Neuronal stem cell (in vitro differentiated cells): Measurements from ENCODE around the gene MMADHC.
"Not testable (repeated sequence)": the region's sequence is repeated elsewhere in the genome, so short reads cannot be mapped to it uniquely, and the experiment has no call there.

Experiments
- DNase-seq: peaks from one replicate; pipeline ENCODE4 v3.0.0-alpha.2; 2013; ENCODE audit warnings: low spot score
- H2AFZ ChIP-seq: one replicate; pipeline ENCODE4 v1.6.1; 2013; ENCODE audit warnings: mild to moderate bottlenecking, low read length, inconsistent platforms
- H2AK5ac ChIP-seq: 2 replicates; pipeline ENCODE4 v1.6.1; 2013; ENCODE audit warnings: low read depth, mild to moderate bottlenecking, inconsistent platforms, low read length, moderate library complexity, mixed read lengths
- H2BK120ac ChIP-seq: 2 replicates; pipeline ENCODE4 v1.6.1; 2013; ENCODE audit warnings: low read depth, mild to moderate bottlenecking, inconsistent platforms, low read length, moderate library complexity, mixed read lengths
- H2BK12ac ChIP-seq: one replicate; pipeline ENCODE4 v1.6.1; 2013; ENCODE audit warnings: low read length, inconsistent platforms
- H2BK15ac ChIP-seq: 2 replicates; pipeline ENCODE4 v1.6.1; 2013; ENCODE audit warnings: mild to moderate bottlenecking, low read length, inconsistent platforms, mixed read lengths
- H2BK5ac ChIP-seq: one replicate; pipeline ENCODE4 v1.6.1; 2013; ENCODE audit warnings: inconsistent platforms, mild to moderate bottlenecking, low read length, moderate library complexity
- H3K14ac ChIP-seq: one replicate; pipeline ENCODE4 v1.6.1; 2013; ENCODE audit warnings: low read length, inconsistent platforms
- H3K18ac ChIP-seq: 2 replicates; pipeline ENCODE4 v1.6.1; 2013; ENCODE audit warnings: low read length, inconsistent platforms
- H3K23ac ChIP-seq: 2 replicates; pipeline ENCODE4 v1.6.1; 2013; ENCODE audit warnings: low read depth, mild to moderate bottlenecking, mixed read lengths, low read length, inconsistent platforms; ENCODE audit not compliant: poor library complexity
- H3K27ac ChIP-seq: replicated peaks from 3 replicates; pipeline ENCODE4 v1.5.1; 2013; ENCODE audit warnings: low read length, inconsistent platforms
- H3K27me3 ChIP-seq, 3 experiments: 2 replicates each; pipeline ENCODE4 v1.6.1; 2013; ENCODE audit warnings: low read length in 3 of 3, mild to moderate bottlenecking in 2 of 3, inconsistent platforms in 1 of 3, low read depth in 1 of 3, mixed read lengths in 1 of 3, moderate library complexity in 1 of 3; ENCODE audit not compliant: control insufficient read depth in 3 of 3, insufficient read depth in 3 of 3
- H3K36me3 ChIP-seq, 2 donors: replicated peaks in 1 of 2; 2 replicates each; pipeline ENCODE4 v1.6.1; 2013; ENCODE audit warnings: low read length in 2 of 2; ENCODE audit not compliant: control insufficient read depth in 2 of 2, insufficient read depth in 2 of 2
- H3K4ac ChIP-seq: 2 replicates; pipeline ENCODE4 v1.6.1; 2013; ENCODE audit warnings: inconsistent platforms, mild to moderate bottlenecking, low read length, moderate library complexity
- H3K4me1 ChIP-seq, 2 donors: 1 replicate in 1 of 2; 2 replicates in 1 of 2; pipeline ENCODE4 v1.6.1; 2013; ENCODE audit warnings: low read length in 2 of 2, low read depth in 1 of 2; ENCODE audit not compliant: control insufficient read depth in 2 of 2, insufficient read depth in 1 of 2
- H3K4me2 ChIP-seq: one replicate; pipeline ENCODE4 v1.6.1; 2013; ENCODE audit warnings: mild to moderate bottlenecking, low read length, inconsistent platforms; ENCODE audit not compliant: insufficient read depth, poor library complexity, severe bottlenecking
- H3K4me3 ChIP-seq, 2 donors: 2 replicates each; pipeline ENCODE4 v1.5.1; 2013; ENCODE audit warnings: low read length in 2 of 2, mild to moderate bottlenecking in 2 of 2, inconsistent platforms in 1 of 2, moderate library complexity in 1 of 2
- H3K79me1 ChIP-seq: one replicate; pipeline ENCODE4 v1.6.1; 2013; ENCODE audit warnings: low read depth, mild to moderate bottlenecking, inconsistent platforms, low read length, moderate library complexity
- H3K9ac ChIP-seq: one replicate; pipeline ENCODE4 v1.6.1; 2013; ENCODE audit warnings: mild to moderate bottlenecking, low read depth, low read length, inconsistent platforms; ENCODE audit not compliant: poor library complexity
- H3K9me3 ChIP-seq, 2 donors: replicated peaks in 1 of 2; 2 replicates each; pipeline versions ENCODE3 to v1.6.1; 2013; ENCODE audit warnings: low read length in 2 of 2, mild to moderate bottlenecking in 2 of 2, inconsistent platforms in 1 of 2, low read depth in 1 of 2, mixed read lengths in 1 of 2, moderate library complexity in 1 of 2; ENCODE audit not compliant: control insufficient read depth in 2 of 2, insufficient read depth in 1 of 2
- H4K8ac ChIP-seq: one replicate; pipeline ENCODE4 v1.6.1; 2013; ENCODE audit warnings: low read depth, mild to moderate bottlenecking, inconsistent platforms, low read length, moderate library complexity
- H4K91ac ChIP-seq: one replicate; pipeline ENCODE4 v1.6.1; 2013; ENCODE audit warnings: low read length, low read depth, mild to moderate bottlenecking, inconsistent platforms; ENCODE audit not compliant: poor library complexity
- WGBS, 2 donors: extraction: QIAGEN DNeasy Blood & Tissue Kit; methylation state at CpG; one replicate each; pipeline ENCODE4 v1.1.7; 2013; ENCODE audit warnings: missing lambda C conversion rate in 2 of 2, mixed read lengths in 1 of 2; ENCODE audit not compliant: insufficient read length in 2 of 2, insufficient replicate concordance in 1 of 2; ENCODE audit errors: extremely low coverage in 2 of 2; 5-methylcytosine and 5-hydroxymethylcytosine counted together

MMADHC gene

GRCh38 chr2:149566652-149567051, 20.9 kb downstream of the MMADHC start:
- no peak overlapping the region for H2BK5ac ChIP-seq
- H2AK5ac ChIP-seq, result no peak overlapping the region
- no peak overlapping the region for H4K91ac ChIP-seq
- H3K9me3 ChIP-seq, result no peaks in the 10 kb centered on the region
- no peak overlapping the region for H3K27ac ChIP-seq
- no peak overlapping the region for H2BK12ac ChIP-seq
- H3K4ac ChIP-seq, result no peak overlapping the region
- H3K4me3 ChIP-seq, result no peak overlapping the region
- no peak overlapping the region for H2AFZ ChIP-seq
- H3K4me1 ChIP-seq, result no peaks in the 10 kb centered on the region
- no peaks in the 10 kb centered on the region for H3K79me1 ChIP-seq
- no peaks in the 10 kb centered on the region for H3K27me3 ChIP-seq
- H2BK15ac ChIP-seq, result no peak overlapping the region
- H3K18ac ChIP-seq, result no peak overlapping the region
- peaks cover 5 to 57% of the 10 kb centered on the region in 2 donors for H3K36me3 ChIP-seq
- no peak for DNase-seq
- H3K23ac ChIP-seq, result no peak overlapping the region
- H3K14ac ChIP-seq, result no peak overlapping the region
- H2BK120ac ChIP-seq, result no peak overlapping the region
- no peak overlapping the region for H4K8ac ChIP-seq
- no peak overlapping the region for H3K9ac ChIP-seq
- no CpG with 5 or more reads among the region's 2 CpGs for WGBS, 2 donors
- H3K4me2 ChIP-seq, result no peak overlapping the region

- not testable (repeated sequence) for H3K23ac ChIP-seq, H3K9ac ChIP-seq, H3K4me3 ChIP-seq, H3K4ac ChIP-seq, H3K27me3 ChIP-seq, H2BK120ac ChIP-seq, H2BK12ac ChIP-seq, H3K4me2 ChIP-seq, H4K91ac ChIP-seq, H3K79me1 ChIP-seq, H3K14ac ChIP-seq, H4K8ac ChIP-seq, H2AFZ ChIP-seq, DNase-seq, H3K18ac ChIP-seq, H3K4me1 ChIP-seq, H2BK15ac ChIP-seq, H3K9me3 ChIP-seq, H2BK5ac ChIP-seq, H3K27ac ChIP-seq, H2AK5ac ChIP-seq
- no CpG with 5 or more reads among the region's 9 CpGs for WGBS, 2 donors
- peaks cover 5 to 48% of the 10 kb centered on the region in 2 donors for H3K36me3 ChIP-seq
Observed at GRCh38 chr2:149565625-149566024, 21.9 kb downstream of the MMADHC start.

GRCh38 chr2:149564983-149565382, 22.6 kb downstream of the MMADHC start:
- H3K23ac ChIP-seq, result no peak overlapping the region

GRCh38 chr2:149564097-149564496, 23.5 kb downstream of the MMADHC start:
- no peak overlapping the region for H3K4me2 ChIP-seq
- H3K36me3 ChIP-seq, result peaks cover 4 to 33% of the 10 kb centered on the region in 2 donors
- H3K18ac ChIP-seq, result no peak overlapping the region
- no peak for DNase-seq
- H3K79me1 ChIP-seq, result no peaks in the 10 kb centered on the region
- no peaks in the 10 kb centered on the region for H3K9me3 ChIP-seq
- no peak overlapping the region for H2AFZ ChIP-seq
- WGBS, 2 donors, result no CpG with 5 or more reads among the region's 1 CpG
- no peak overlapping the region for H3K4ac ChIP-seq
- no peak overlapping the region for H3K23ac ChIP-seq
- H3K27me3 ChIP-seq, result no peaks in the 10 kb centered on the region
- H2BK120ac ChIP-seq, result no peak overlapping the region
- H2BK5ac ChIP-seq, result no peak overlapping the region
- no peak overlapping the region for H2BK15ac ChIP-seq
- H4K91ac ChIP-seq, result no peak overlapping the region
- H3K9ac ChIP-seq, result no peak overlapping the region
- no peak overlapping the region for H3K4me3 ChIP-seq
- H3K4me1 ChIP-seq, result no peaks in the 10 kb centered on the region
- H3K27ac ChIP-seq, result no peak overlapping the region
- no peak overlapping the region for H3K14ac ChIP-seq
- no peak overlapping the region for H4K8ac ChIP-seq
- no peak overlapping the region for H2BK12ac ChIP-seq
- no peak overlapping the region for H2AK5ac ChIP-seq

More at GRCh38 chr2:149564983-149565382, 22.6 kb downstream of the MMADHC start:
- Histone ChIP-seq H3K4me2 (no peak overlapping the region), H3K14ac (no peak overlapping the region), H3K36me3 (peaks cover 5 to 42% of the 10 kb centered on the region in 2 donors), H3K18ac (no peak overlapping the region), H3K79me1 (no peaks in the 10 kb centered on the region), H2AFZ (no peak overlapping the region), H2BK5ac (no peak overlapping the region), H2BK120ac (no peak overlapping the region), H3K9ac (no peak overlapping the region), H3K27me3 (no peaks in the 10 kb centered on the region), H3K4me3 (no peak overlapping the region), H3K9me3 (no peaks in the 10 kb centered on the region), H2BK12ac (no peak overlapping the region), H2AK5ac (no peak overlapping the region), H2BK15ac (no peak overlapping the region), H4K8ac (no peak overlapping the region), H3K27ac (no peak overlapping the region), H3K4me1 (no peaks in the 10 kb centered on the region), H3K4ac (no peak overlapping the region), H4K91ac (no peak overlapping the region)
- no peak for DNase-seq
- WGBS, 2 donors, result no CpG with 5 or more reads among the region's 5 CpGs
